GM21786 (cell line): ENCODE measurements around the gene GPR17.

ENCODE experiments used
- ATAC-seq: cut with Tn5 transposase; IDR thresholded peaks from one replicate; pipeline ENCODE4 v1.9.1; 2021; ENCODE audit not compliant: unreplicated experiment

The GPR17 gene

DNA sequence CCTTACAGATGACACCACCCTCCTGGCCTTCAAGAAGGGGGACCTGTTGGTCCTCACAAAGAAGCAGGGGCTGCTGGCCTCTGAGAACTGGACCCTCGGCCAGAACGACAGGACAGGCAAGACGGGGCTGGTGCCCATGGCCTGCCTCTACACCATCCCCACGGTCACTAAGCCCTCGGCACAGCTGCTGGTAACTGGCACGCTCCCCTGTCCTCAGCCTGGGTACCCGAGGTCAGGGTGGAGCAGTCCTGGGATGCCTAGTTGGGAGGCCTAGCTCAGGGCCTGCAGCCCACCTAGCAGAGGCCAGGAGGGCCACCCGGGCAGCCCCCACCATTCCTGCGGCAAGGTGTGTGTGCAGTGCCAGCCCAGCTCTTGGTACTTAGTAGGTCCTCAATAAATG is 16.3 kb upstream of the GPR17 start:
- ATAC-seq = no peak

DNA sequence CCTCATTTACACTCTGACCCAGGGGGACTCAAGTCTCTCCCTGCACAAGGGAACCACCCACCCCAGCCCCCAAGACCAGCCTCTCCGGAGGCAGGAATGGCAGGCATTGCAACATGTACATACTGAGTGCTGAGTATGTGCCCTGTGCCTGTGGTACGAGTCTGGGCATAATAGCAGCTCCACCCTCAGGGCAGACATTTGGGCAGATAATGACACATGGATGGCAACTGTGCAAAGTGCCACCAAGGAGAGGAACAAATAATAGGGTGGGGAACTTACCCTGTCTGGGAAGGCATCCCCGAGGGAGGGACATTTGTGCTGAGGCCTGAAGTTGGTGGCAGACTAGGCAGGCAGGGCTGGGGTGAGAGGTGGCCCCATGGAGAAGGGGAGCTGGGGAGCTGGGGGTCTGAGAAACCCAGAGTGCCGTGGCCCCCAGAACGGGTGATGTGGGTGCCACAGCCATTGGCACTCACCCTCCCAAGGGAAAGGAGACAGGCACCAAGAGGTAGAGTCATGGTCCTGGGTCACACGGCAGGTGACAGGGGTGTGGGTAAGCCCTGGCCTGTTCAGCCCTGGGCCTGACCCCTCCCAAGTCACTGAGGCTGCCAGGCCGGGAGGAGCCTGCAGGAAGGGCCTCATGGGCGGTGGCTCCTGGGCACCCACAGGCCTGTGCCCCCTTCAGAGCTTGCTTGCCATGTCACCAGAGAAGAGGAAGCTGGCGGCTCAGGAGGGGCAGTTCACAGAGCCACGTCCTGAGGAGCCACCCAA is 15.7 kb upstream of the GPR17 start:
- no peak for ATAC-seq

DNA sequence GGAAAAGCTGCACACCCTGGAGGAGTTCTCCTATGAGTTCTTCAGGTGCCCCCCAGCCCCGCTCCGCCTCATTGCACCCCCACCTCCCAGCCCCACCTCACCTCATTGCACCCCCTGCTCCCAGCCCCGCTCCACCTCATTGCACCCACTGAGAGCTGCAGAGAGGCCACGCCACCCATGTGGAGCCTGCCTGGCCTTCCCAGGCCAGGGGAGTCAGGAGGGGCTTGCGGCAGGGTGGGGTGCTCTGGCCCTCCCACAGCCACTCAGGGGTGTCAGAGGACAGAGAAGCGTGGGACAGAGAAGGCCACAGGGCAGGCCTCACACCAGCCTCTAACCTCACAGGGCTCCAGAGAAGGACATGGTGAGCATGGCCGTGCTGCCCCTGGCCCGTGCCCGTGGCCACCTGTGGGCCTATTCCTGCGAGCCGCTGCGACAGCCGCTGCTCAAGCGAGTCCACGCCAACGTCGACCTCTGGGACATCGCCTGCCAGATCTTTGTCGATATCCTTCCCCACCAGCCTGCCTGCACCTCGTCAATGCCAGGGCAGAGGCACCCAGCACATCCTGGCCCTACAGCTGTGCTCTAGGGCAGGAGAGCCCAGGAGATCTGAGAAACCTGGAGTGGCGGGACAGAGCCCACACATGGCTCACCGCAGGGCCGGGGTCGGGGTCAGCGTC is 15.0 kb upstream of the GPR17 start:
- ATAC-seq = no peak

DNA sequence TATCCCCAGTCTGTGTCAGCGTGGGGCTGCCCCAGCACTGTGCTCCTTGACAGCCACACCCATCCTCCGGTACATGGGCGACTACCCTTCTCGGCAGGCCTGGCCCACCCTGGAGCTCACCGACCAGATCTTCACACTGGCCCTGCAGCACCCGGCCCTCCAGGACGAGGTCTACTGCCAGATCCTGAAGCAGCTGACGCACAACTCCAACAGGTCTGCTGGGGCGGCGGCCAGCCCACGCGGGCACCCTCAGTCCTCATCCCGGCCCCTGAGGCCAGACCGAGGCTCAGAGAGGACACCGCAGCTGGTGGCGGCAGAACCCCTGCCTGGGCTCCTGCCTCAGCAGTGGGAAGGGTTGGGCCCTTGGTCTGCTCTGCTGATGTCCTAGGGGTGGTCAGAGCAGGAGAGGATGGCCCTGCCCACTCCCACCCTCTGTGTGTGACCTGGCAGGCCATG is 14.4 kb upstream of the GPR17 start:
- ATAC-seq = no peak

DNA sequence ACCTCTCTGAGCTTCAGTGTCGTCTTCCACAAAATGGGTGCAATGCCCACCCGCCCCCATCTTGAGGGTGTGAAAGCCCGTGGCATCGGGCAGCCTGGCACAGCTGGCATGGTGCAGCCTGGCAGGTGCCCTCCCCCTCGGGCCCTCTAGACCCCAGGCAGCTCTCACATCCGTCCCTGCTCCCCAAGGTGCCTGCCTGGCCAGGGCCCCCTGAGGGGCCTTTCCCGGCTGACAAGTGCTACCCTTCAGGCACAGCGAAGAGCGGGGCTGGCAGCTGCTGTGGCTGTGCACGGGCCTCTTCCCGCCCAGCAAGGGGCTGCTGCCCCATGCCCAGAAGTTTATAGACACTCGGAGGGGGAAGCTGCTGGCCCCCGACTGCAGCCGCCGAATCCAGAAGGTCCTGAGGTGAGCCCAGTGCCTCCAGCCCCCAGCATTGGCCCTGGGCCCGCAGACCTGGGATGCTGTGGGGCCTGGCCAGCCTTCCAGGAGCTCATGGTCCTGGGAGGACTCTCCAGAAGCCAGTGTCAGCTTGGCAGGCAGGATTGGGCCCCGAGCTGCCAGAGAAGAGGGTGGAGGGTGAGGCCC is 13.9 kb upstream of the GPR17 start:
- no peak for ATAC-seq

DNA sequence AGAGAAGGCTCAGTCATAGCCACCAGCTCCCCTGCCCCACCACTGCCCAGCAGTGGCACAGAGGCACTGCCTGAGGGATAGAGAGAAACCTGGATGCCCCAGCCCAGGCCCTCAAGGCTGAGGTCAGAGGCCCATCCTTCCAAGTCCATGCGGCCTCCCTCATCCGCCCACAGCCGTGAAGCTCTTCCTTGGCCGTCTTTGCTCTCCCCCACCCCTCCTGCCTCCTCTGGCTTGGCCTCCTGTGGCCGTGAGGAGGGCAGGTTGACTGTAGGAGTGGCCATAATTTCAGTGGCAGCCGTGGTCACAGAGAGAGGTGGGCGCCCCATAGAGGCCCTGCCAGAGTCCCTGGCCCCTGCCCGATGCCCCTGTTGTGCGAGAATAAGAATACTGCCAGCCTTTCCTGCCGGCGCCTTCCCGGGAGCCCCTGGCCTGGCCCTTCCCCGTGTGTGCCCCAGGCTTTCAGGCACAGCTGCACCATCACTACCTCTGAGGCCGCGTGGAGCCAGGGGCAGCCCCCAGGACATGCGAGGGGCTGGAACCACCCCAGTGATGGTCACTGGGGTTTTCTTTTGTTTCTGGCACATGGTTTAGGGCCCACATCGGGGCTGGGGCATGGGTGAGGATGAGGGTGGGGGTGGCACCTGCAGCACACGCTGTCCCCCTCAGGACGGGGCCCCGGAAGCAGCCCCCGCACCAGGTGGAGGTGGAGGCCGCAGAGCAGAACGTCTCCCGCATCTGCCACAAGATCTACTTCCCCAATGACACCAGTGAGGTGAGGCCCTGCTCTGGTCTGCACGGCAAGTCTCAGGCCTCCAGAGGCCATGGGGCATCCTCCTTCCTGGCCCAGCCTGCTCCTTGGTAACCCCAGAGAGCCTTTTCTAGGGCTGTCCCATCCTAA is 13.1 kb upstream of the GPR17 start:
- peak; percentile 48 for ATAC-seq

DNA sequence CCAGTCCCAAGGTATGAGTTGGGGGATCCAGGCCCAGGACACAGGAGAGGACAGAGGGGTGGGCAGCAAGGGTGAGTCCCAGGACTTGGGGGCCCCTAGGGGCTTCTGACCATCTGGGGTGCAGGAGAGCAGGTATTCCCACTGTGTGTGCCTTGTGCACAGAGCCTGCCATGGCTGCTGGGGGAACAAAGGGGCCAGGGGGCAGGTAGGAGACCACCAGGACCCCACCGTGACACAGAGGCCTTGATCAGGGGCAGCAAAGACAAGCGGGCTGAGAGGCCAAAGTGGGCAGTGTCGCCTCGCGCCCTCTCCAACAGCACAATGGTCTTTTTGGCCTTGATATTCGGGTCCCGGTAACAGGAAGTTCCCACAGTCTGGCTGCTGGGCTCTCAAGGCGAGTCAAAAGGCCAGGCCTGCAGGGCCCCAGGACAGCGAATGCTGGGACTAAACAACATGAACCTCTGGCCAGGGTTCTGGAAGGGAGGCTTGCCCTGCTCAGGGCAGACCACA is 12.3 kb upstream of the GPR17 start:
- ATAC-seq = no peak

DNA sequence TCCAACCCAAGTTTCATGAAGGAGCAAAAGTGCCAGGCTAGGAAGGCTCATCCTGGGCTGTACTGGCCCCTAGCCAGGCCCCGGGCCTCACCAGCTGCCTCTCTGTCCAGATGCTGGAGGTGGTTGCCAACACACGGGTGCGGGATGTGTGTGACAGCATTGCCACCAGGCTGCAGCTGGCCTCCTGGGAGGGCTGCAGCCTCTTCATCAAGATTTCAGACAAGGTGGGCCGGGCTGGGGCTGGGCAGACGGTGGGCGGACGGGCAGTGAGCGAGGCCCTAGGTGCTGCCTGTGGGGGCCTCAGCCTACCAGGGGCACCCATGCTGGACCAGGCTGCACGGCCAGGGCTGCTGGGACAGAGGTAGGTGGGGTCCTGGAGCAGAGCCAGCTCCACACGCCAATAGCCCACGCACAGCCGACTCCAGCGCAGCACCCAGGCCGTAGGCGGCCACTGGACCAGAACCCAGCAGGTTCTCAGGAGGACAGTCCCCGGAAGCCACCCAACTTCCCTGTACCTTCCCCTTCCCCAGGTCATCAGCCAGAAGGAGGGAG is 11.8 kb upstream of the GPR17 start:
- no peak for ATAC-seq

DNA sequence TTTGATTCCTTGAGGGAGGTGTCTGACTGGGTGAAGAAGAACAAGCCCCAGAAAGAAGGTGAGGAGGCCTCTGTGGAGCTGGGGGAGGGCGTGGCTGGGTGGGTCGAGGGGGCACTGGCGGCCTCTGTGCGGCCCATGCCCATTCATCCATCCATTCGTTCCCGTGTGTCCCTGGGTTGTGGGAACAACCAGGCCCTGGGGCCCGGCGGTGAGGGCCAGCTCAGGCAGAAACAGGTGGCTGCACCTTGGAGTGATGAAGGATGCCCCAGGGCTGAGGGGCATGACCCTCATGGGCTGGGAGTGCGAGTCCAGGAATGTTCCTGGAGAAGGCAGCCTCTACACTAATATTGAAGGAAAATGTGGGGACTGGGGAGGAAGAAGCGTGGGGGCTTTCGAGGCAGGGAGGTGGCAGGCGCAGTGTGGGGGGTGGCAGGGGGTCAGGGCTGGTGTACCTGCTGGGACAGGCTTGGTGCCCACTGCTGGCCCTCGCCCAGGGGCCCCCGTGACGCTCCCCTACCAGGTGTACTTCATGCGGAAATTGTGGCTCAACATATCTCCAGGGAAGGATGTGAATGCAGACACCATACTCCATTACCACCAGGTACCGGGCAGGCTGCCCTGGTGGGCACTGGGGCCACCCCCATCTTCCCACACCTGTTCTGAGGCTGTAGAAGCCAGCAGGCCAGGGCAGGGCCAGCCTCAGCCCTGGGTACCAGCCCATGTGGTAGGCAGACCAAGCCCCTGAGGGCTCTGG is 11.2 kb upstream of the GPR17 start:
- ATAC-seq = no peak

DNA sequence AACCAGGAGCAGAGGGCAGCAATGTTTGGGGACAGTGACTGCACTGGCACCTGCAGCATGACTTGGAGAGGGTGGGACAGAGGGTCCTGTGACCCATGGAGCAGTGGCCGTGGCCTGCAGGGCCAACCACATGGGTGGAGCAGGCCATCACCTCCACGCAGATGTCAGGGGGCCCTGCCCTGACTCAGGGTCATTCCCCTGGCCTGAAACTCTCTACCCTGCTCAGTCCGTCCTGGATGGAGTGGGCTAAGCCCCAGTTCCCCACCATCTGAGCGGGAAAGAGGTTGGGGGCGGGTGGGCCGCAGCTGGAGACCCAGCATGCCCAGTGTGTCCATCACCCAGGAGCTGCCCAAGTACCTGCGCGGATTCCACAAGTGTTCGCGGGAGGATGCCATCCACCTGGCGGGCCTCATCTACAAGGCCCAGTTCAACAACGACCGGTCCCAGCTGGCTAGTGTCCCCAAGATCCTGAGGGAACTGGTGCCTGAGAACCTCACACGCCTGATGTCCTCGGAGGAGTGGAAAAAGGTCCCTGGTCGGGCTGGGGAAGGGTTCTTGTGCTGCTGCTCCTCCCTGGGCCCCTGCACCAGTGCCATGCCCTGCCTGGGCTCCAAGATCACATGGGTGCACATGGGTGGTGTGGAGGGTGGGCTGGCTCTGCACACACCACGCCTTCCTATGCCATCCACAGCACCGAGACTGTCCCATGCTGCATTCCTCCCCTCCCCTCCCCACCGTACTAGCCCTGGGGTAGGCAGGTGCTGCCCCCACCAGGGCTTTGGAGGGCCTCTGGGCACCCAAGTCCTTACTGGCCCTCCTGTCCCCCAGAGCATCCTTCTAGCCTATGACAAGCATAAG is 10.3 kb upstream of the GPR17 start:
- no peak for ATAC-seq

DNA sequence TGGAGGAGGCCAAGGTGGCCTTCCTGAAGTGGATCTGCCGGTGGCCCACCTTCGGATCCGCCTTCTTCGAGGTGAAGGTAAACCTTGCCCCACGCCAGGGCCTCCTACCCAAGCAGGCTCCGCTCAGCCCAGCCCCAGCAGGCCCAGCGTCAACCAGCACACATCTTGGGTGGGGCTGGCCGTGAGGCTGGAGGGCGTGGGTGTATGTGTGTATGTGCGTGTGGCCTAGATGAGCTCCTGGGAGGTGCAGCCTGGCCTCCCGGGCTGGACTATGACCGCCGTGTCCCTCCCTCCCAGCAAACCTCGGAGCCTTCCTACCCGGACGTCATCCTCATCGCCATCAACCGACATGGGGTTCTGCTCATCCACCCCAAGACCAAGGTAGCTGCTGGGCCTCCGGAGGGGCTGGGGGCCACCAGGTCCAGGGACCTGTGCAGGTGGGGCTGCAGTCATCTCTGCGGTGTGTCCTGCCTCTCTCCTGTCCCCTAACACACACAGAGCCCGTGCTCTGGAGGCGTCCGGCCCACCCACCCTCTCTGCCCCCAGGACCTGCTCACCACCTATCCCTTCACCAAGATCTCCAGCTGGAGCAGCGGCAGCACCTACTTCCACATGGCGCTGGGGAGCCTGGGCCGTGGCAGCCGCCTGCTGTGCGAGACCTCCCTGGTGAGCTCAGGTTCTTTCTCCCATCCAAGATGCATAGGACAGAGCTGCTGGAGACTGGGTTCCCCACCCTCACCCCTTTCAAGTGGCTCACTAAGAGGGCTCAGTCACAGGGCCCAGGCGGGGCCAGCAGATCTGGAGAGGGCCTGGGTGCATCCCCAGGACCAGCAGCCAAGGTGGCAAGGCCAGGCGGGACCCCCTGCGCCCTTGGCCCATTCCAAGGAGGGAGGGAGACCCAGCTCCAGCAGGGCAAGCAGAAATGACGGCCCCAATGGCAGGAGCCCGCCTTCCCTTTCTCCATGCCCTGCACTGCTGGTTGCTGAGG is 9.4 kb upstream of the GPR17 start:
- ATAC-seq = no peak

DNA sequence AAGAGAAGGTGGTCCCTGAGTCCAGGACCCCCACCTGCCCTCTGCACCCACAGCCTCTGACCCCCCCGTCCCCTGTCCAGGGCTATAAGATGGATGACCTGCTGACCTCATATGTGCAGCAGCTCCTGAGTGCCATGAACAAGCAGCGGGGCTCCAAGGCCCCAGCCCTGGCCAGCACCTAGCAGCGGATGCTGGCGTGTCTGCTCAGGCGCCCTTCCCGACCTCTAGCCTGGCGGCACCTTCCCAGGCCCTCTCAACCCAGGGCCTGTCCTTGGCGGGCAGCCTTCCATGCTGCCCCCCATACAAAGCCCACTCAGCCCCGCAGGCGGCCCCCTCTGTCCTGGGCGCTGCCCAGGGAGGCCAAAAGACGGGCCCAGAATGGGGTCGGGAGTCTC is 8.7 kb upstream of the GPR17 start:
- ATAC-seq = no peak

DNA sequence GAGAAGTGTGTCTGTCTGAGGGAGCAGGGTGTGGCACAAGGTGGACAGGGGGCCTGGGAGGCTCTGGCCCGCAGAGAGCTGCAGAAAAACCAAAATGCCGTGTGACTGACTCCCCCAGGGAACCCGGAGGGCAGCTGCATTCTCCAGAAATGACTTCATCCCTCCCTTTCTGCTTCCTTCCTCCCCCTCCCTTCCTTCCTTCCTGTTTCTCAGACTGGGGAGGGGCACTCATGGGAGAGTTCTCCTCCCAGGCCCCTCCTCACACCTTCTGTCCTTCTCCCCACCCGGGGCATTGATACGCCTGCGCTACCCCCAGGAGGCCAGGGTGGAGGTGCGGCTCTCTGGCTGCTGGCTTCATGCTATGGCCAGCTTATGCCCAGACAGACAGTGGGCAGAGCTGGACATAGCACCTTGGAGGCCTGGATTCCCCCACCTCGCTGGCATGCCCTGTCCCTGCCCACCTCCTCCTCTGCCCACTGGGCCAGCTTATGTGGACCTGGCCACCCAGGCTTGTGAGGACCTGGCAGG is 8.2 kb upstream of the GPR17 start:
- no peak for ATAC-seq

DNA sequence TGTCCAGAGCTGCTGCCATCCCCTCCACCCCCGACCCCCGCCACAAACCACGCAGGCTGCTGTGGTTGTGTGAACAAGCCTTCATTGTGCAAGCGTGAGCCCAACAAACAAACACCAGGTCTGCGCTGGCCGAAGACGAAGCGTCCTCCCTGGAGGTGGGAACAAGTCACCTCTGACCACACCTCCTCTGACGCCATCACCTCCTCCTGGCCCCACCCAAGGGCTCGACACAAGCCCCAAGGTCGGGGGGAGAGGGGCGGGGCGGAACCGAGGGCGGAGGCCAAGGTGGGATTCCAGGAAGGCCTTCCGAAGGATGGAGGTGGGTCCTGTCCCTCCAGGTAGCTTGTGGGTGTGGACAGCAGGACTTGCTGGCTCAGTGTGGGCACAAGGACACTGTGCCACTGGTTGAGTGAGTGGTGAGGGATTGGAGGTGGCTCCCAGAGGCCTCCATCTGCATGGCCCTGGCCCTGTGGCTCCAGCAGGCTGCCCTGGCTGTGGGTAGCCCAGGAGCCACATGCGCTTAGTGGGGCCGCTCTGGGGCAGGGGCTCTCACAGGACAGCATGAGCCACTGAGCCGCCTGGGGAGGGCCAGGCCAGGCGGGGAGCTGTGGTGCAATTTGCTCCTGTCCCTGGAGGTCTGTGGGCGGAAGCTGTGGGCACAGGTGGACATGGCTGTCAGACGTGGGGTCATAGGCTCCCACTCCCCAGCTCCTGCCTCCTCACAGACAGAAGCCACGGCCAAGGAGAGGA is 7.4 kb upstream of the GPR17 start:
- ATAC-seq = no peak

DNA sequence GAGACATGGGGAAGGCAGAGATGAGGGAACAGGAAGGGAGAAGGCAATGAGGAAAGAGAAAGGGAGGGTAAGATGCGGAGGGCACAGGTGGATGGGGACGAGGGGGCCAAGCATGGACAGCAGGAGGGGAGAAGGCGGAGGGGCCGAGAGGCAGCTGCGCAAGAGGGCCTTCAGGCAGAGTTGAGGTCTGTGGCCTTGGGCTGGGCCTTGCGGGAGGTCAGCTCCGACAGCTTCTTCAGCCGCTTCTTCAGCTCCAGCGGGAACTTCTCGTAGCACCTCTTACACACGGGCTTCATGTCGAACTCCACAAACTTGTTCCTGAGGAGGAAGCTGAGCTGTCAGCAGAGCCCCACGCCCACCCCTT is 6.9 kb upstream of the GPR17 start:
- no peak for ATAC-seq

DNA sequence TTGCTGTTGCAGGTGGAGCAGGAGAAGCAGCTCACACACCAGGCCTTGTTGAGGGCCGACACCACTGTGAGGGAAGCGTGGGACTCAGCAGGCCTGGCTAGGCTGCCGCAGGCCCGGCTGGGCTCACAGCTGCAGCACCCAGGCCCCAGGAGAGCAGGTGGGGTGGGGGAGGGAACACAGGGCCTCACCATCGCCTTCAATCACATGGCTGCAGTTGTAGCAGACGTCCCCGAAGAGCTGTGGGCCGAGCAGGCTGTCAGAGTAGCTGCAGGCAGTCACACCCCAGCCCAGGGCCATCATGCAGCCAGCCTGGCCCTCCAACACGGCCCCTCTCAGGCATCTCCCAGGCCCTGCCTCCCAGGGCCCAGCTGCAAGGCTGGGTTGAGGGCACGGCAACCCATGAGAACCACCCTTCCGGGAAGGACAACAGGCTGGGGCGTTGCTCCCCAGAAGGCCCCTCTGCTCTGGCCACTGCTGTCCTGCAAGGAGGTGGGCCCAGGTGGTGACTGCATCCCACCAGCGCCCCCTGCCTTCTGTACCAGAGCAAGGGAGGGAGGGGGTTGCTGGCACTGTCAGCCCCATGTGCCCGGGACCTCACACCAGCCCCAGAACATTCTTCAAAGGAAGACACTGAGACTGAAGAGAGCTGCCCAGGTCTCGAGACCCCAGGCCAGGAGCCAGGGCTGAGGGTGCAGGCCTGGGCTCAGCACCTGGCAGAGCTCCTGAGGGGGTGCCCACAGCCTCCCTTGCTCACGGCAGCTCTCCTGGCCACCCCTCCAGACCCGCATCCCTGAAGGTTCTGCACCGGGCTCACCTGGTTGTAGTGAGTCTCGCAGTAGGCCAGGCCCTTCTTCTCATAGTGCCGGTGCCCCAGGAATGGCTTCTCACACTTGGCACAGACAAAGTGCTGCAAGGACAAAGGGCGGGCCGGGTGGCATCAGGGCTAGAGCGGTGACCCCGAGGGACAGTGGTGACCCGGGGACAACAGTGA is 5.6 kb upstream of the GPR17 start:
- peak; percentile 46 for ATAC-seq
